ENCODE data around the gene SEC23IP.
"Not testable (repeated sequence)": the region's sequence is repeated elsewhere in the genome, so short reads cannot be mapped to it uniquely, and the experiment has no call there.

SEC23IP gene

GRCh38 chr10:119890307-119890706 is 2.2 kb upstream of the SEC23IP start:
- not testable (repeated sequence) for H3K27me3 Mint-ChIP-seq; DNase-seq (ENCODE audit: low spot score in 2 of 2); H3K9me3 Mint-ChIP-seq; H3K36me3 Mint-ChIP-seq (ENCODE audit: insufficient read depth); H3K4me3 Mint-ChIP-seq; ATAC-seq (replicated peaks; ENCODE audit: extremely low read depth, poor library complexity, severe bottlenecking); H3K27ac Mint-ChIP-seq (ENCODE audit: low read depth)
- H3K4me1 Mint-ChIP-seq: peaks cover 24% of the 10 kb centered on the region

DNA sequence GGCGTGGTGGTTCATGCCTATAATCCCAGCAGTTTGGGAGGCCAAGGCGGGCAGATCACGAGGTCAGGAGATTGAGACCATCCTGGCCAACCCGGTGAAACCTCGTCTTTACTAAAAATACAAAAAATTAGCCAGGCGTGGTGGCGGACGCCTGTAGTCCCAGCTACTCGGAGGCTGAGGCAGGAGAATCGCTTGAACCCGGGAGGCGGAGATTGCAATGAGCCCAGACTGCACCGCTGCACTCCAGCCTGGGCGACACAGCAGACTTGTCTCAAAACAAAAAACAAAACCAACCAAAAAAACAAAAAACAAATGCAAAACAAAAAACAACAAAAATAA is 712 bp upstream of the SEC23IP start:
- DNase-seq (ENCODE audit: low spot score in 2 of 2); H3K27me3 Mint-ChIP-seq; H3K36me3 Mint-ChIP-seq (ENCODE audit: insufficient read depth); H3K9me3 Mint-ChIP-seq; ATAC-seq (replicated peaks; ENCODE audit: extremely low read depth, poor library complexity, severe bottlenecking): not testable (repeated sequence)
- Mint-ChIP-seq H3K4me3 (peak overlapping the region; percentile 94), H3K27ac (ENCODE audit: low read depth) (peak overlapping the region; percentile 96), H3K4me1 (peaks cover 39% of the 10 kb centered on the region)

DNA sequence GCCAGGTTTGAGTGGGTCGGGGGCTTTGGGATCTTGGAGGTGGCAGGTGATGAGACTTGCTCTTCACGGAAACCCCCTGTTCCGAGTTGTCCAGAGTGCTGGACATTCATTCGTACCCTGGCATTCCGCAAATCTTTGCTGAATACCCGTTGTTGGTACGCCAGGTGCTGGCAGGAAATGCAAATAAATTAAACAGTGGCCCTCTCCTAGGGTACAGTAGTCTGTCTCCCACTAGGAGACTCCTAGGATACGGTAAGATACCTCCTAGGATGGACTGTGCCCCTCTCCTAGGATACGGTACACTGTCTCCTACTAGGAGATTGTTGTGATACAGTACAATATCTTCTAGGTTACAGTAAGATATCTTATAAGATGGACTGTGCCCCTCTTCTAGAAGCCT is 544 bp downstream of the SEC23IP start:
- ATAC-seq (replicated peaks; ENCODE audit: extremely low read depth, poor library complexity, severe bottlenecking): no peak
- Mint-ChIP-seq H3K4me1 (peaks cover 44% of the 10 kb centered on the region), H3K27me3 (no peaks in the 10 kb centered on the region), H3K4me3 (peak overlapping the region; percentile 94), H3K27ac (ENCODE audit: low read depth) (peak overlapping the region; percentile 96), H3K36me3 (ENCODE audit: insufficient read depth) (peaks cover 9% of the 10 kb centered on the region), H3K9me3 (no peaks in the 10 kb centered on the region)
- DNase-seq (ENCODE audit: low spot score in 2 of 2): no peak

GRCh38 chr10:119893845-119894427 is 1.4 kb downstream of the SEC23IP start:
- Mint-ChIP-seq H3K27me3 (no peaks in the 10 kb centered on the region), H3K9me3 (no peaks in the 10 kb centered on the region), H3K27ac (ENCODE audit: low read depth) (peak overlapping the region; percentile 96), H3K4me3 (peak overlapping the region; percentile 94), H3K4me1 (peaks cover 52% of the 10 kb centered on the region), H3K36me3 (ENCODE audit: insufficient read depth) (peaks cover 16% of the 10 kb centered on the region)
- no peak for DNase-seq (ENCODE audit: low spot score in 2 of 2)
- ATAC-seq (replicated peaks; ENCODE audit: extremely low read depth, poor library complexity, severe bottlenecking): no peak

- DNase-seq (ENCODE audit: low spot score in 2 of 2): no peak
- ATAC-seq (replicated peaks; ENCODE audit: extremely low read depth, poor library complexity, severe bottlenecking): no peak
- peaks cover 62% of the 10 kb centered on the region for H3K4me1 Mint-ChIP-seq
- H3K27ac Mint-ChIP-seq (ENCODE audit: low read depth): peak overlapping the region; percentile 11
- H3K27me3 Mint-ChIP-seq: no peaks in the 10 kb centered on the region
- no peak overlapping the region for H3K4me3 Mint-ChIP-seq
- H3K36me3 Mint-ChIP-seq (ENCODE audit: insufficient read depth): peaks cover 21% of the 10 kb centered on the region
- H3K9me3 Mint-ChIP-seq: no peaks in the 10 kb centered on the region
Observed at GRCh38 chr10:119896061-119896655, 3.6 kb downstream of the SEC23IP start.

DNA sequence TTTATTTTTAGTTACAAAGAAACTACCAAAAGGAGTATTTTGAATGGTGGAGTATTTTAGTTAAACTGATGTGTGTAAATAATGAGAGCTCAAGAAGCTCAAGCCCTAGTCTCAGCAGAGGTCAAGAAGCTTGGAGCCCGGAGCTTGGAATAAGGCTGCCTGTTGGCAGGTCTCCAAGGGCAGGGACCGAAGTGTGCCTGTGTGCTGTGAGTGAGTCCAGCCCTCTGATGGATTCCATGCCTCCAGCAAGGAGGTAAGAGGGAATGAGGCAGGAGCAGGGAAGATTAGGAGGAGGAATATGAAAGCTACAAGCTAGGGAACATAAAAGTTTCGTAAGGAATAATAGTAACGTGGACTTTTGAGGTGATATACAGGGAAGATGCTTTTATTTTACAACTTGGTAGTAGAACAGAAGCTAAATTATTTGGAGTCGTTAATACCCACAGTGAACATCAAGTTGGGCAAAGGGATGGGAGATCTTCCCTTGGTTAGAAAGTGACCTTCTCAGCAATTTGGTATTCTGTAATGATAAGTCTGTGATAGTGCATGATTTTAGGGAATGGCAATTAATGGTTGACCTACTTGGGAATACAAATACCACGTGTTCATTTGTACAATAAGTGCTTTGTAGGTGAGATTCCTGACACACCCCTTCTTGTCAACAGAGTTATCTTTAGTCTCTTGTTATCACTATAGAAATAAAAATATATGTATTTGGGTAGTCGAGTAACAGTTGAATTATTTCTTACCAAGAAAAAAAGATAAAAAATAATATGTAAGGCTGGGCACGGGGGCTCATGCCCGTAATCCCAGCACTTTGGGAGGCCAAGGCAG is 4.6 kb downstream of the SEC23IP start:
- Mint-ChIP-seq H3K27me3 (no peaks in the 10 kb centered on the region), H3K4me1 (peaks cover 60% of the 10 kb centered on the region), H3K4me3 (no peak overlapping the region), H3K27ac (ENCODE audit: low read depth) (no peak overlapping the region), H3K9me3 (no peaks in the 10 kb centered on the region), H3K36me3 (ENCODE audit: insufficient read depth) (peaks cover 21% of the 10 kb centered on the region)
- DNase-seq (ENCODE audit: low spot score in 2 of 2) (no peak), ATAC-seq (replicated peaks; ENCODE audit: extremely low read depth, poor library complexity, severe bottlenecking) (no peak)

DNA sequence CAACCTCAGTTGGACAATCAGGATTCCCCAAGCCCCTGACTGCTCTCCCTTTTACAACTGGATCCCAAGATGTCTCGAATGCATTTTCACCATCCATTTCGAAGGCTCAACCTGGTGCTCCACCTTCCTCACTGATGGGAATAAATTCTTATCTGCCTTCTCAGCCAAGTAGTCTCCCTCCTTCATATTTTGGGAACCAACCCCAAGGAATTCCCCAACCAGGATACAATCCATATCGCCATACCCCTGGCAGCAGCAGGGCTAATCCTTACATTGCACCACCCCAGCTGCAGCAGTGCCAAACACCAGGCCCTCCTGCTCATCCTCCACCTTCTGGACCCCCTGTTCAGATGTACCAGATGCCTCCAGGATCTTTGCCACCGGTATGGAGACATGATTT is 6.0 kb downstream of the SEC23IP start:
- peak overlapping the region; percentile 68 for H3K27ac Mint-ChIP-seq (ENCODE audit: low read depth)
- H3K9me3 Mint-ChIP-seq: no peaks in the 10 kb centered on the region
- peaks cover 53% of the 10 kb centered on the region for H3K4me1 Mint-ChIP-seq
- peaks cover 21% of the 10 kb centered on the region for H3K36me3 Mint-ChIP-seq (ENCODE audit: insufficient read depth)
- H3K4me3 Mint-ChIP-seq: no peak overlapping the region
- H3K27me3 Mint-ChIP-seq: no peaks in the 10 kb centered on the region
- ATAC-seq (replicated peaks; ENCODE audit: extremely low read depth, poor library complexity, severe bottlenecking) (no peak), DNase-seq (ENCODE audit: low spot score in 2 of 2) (no peak)

DNA sequence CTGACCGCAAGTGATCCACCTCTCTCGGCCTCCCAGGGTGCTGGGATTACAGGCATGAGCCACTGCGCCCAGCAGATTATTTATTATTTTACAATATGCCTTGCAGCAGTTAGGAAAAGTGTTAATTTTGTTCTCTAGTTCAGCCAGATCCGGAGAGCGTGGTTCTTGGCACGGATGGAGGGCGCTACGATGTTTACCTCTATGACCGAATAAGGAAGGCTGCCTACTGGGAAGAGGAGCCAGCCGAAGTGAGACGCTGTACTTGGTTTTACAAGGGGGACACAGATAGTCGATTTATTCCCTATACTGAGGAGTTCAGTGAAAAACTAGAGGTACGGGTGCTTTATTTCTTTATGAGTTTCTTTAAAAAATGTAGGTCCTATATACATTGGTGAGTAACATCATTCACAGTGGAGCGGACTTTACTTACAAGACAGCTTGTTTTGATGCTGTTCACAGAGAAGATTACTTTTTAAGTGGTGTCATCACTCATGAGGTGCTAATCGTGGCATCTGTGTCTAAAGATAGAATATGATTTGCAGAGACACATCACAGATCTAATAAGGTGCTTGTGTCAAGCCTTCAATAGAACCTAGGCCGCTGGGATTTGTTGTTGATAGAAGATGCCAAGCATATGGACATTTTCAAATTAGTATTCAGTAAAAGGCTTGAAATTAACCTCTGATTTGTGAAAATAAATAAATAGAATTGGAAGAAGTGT is 11.6 kb downstream of the SEC23IP start:
- no peak for DNase-seq (ENCODE audit: low spot score in 2 of 2)
- ATAC-seq (replicated peaks; ENCODE audit: extremely low read depth, poor library complexity, severe bottlenecking): no peak
- H3K9me3 Mint-ChIP-seq: no peaks in the 10 kb centered on the region
- H3K4me3 Mint-ChIP-seq: no peak overlapping the region
- peaks cover 40% of the 10 kb centered on the region for H3K36me3 Mint-ChIP-seq (ENCODE audit: insufficient read depth)
- no peaks in the 10 kb centered on the region for H3K27me3 Mint-ChIP-seq
- peaks cover 9% of the 10 kb centered on the region for H3K4me1 Mint-ChIP-seq
- H3K27ac Mint-ChIP-seq (ENCODE audit: low read depth): no peak overlapping the region

- H3K4me3 Mint-ChIP-seq; H3K9me3 Mint-ChIP-seq; DNase-seq (ENCODE audit: low spot score in 2 of 2); H3K4me1 Mint-ChIP-seq; ATAC-seq (replicated peaks; ENCODE audit: extremely low read depth, poor library complexity, severe bottlenecking); H3K27me3 Mint-ChIP-seq; H3K27ac Mint-ChIP-seq (ENCODE audit: low read depth): not testable (repeated sequence)
- peaks cover 45% of the 10 kb centered on the region for H3K36me3 Mint-ChIP-seq (ENCODE audit: insufficient read depth)
Observed at GRCh38 chr10:119907695-119908094, 15.2 kb downstream of the SEC23IP start.

GRCh38 chr10:119908166-119908565 is 15.6 kb downstream of the SEC23IP start:
- ATAC-seq (replicated peaks; ENCODE audit: extremely low read depth, poor library complexity, severe bottlenecking) (no peak), DNase-seq (ENCODE audit: low spot score in 2 of 2) (no peak)
- H3K27ac Mint-ChIP-seq (ENCODE audit: low read depth): no peak overlapping the region
- no peaks in the 10 kb centered on the region for H3K9me3 Mint-ChIP-seq
- H3K4me3 Mint-ChIP-seq: no peak overlapping the region
- H3K27me3 Mint-ChIP-seq: no peaks in the 10 kb centered on the region
- peaks cover 5% of the 10 kb centered on the region for H3K4me1 Mint-ChIP-seq
- peaks cover 45% of the 10 kb centered on the region for H3K36me3 Mint-ChIP-seq (ENCODE audit: insufficient read depth)

- Mint-ChIP-seq H3K27ac (ENCODE audit: low read depth) (no peak overlapping the region), H3K4me3 (no peak overlapping the region), H3K4me1 (peaks cover 6% of the 10 kb centered on the region), H3K36me3 (ENCODE audit: insufficient read depth) (peaks cover 41% of the 10 kb centered on the region), H3K27me3 (no peaks in the 10 kb centered on the region), H3K9me3 (no peaks in the 10 kb centered on the region)
- DNase-seq (ENCODE audit: low spot score in 2 of 2) (no peak), ATAC-seq (replicated peaks; ENCODE audit: extremely low read depth, poor library complexity, severe bottlenecking) (no peak)
Observed at GRCh38 chr10:119910689-119911088, 18.2 kb downstream of the SEC23IP start.

DNA sequence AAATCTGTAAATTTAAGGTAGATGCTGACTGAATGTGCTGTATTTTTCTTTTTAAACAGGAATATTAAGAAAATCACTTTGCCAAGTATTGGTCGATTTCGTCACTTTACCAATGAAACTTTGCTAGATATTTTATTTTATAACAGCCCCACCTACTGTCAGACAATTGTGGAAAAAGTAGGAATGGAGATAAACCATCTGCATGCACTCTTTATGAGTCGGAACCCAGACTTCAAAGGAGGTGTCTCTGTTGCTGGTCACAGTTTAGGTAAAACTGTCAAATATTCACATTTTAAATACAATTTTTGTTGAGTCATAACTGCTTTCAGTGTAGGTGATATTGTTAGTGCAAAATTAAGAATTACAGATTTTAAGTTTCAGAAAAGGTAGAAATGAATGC is 25.2 kb downstream of the SEC23IP start:
- Mint-ChIP-seq H3K4me3 (no peak overlapping the region), H3K36me3 (ENCODE audit: insufficient read depth) (peaks cover 59% of the 10 kb centered on the region), H3K4me1 (peaks cover 12% of the 10 kb centered on the region), H3K9me3 (no peaks in the 10 kb centered on the region), H3K27ac (ENCODE audit: low read depth) (no peak overlapping the region), H3K27me3 (no peaks in the 10 kb centered on the region)
- ATAC-seq (replicated peaks; ENCODE audit: extremely low read depth, poor library complexity, severe bottlenecking): no peak
- DNase-seq (ENCODE audit: low spot score in 2 of 2): no peak

Measured in central memory CD8-positive, alpha-beta T cell (primary cell).